K562 treated with DMSO at 1 percent for 12 hours (cell line): ENCODE data around the gene SNPH. TPM values are rescaled to one million over a fixed set of nuclear protein-coding genes. Genes with fewer than 3 reads are reported as not detected.

ENCODE experiments used
- total RNA-seq: library from RNA; unstranded; fragments of 300-600 nt; gene quantifications from 2 replicates; pipeline ENCODE4 v1.2.3, GENCODE V29; 2022; ENCODE audit not compliant: insufficient read depth

The SNPH gene
- total RNA-seq = 2.2 and 4.4 TPM in 2 replicates

GRCh38 chr20:1266167-1266973, at the start of gene SNPH:
TSS of gene SNPH (plus strand) at chr20:1266294. CDS start at chr20:1296240, 29,946 bp downstream.

GRCh38 chr20:1225783-1226654, 40.1 kb upstream of the SNPH start, which contains the start of gene RAD21L1:
TSS of gene RAD21L1 (plus strand) at chr20:1226044. CDS start at chr20:1228454, 2,410 bp downstream.

GRCh38 chr20:1328680-1329330, 62.7 kb downstream of the SNPH start, which contains the start of gene SDCBP2:
TSS of gene SDCBP2 (minus strand) at chr20:1329139. CDS start at chr20:1320416, 8,723 bp downstream.

Other genes starting within 250 kb of the SNPH start
- gene PSMF1, start 147.7 kb upstream of the SNPH start, total RNA-seq = 41.2 and 54.4 TPM in 2 replicates
- gene TMEM74B, start 81.3 kb upstream of the SNPH start, total RNA-seq = 12.3 and 15.0 TPM in 2 replicates
- 0.74 TPM in 1 of 2 replicates, not detected in the other for gene C20orf202, start 62.8 kb upstream of the SNPH start, total RNA-seq
- not detected in 2 replicates for gene RAD21L1, start 40.2 kb upstream of the SNPH start, total RNA-seq
- 2.2 and 3.1 TPM in 2 replicates for gene SDCBP2, start 62.8 kb downstream of the SNPH start, total RNA-seq
- 137 and 235 TPM in 2 replicates for gene FKBP1A, start 126.8 kb downstream of the SNPH start, total RNA-seq
- gene NSFL1C, start 200.6 kb downstream of the SNPH start, total RNA-seq = 50.9 and 74.1 TPM in 2 replicates
- not detected in 2 replicates for gene SIRPB2, start 225.1 kb downstream of the SNPH start, total RNA-seq